Endothelial cell of umbilical vein (primary cell): Measurements from ENCODE around the gene SCTR. TPM values are rescaled to one million over a fixed set of nuclear protein-coding genes. Genes with fewer than 3 reads are reported as not detected.

ENCODE experiments used
- BruUV-seq: library from RNA; stranded (reverse); fragments of 400-500 nt; replicated peaks from 2 replicates; lab custom pipeline; 2021; lab: Mats Ljungman, UMichigan
- CTCF ChIA-PET: fragments of 300-600, 350-600 bp; sonication (Branson Sonifier 250); formaldehyde crosslinking; loops from one replicate; lab custom pipeline; 2021; ENCODE audit warnings: antibody characterized with exemption, inconsistent platforms; lab: Charles Lee
- POLR2A ChIA-PET: fragments of 300-600, 350-600 bp; sonication (Branson Sonifier 250); formaldehyde crosslinking; loops from one replicate; lab custom pipeline; 2021; ENCODE audit warnings: antibody characterized with exemption, inconsistent platforms; lab: Charles Lee
- DNase-seq: peaks from one replicate; pipeline ENCODE4 v3.0.0-alpha.2; 2011; ENCODE audit warnings: low read depth, low spot score
- FAIRE-seq: peaks from 2 replicates; lab custom pipeline; 2011; peaks lifted over from hg19 to GRCh38; lab: Jason Lieb, UNC
- H2AFZ ChIP-seq: 2 replicates; pipeline ENCODE4 v1.6.0; 2012; ENCODE audit warnings: low read depth, low read length, control low read depth, inconsistent platforms
- H3K27ac ChIP-seq: 2 replicates; pipeline ENCODE4 v1.5.1; 2011; ENCODE audit warnings: low read depth, mild to moderate bottlenecking, control low read depth, low read length, moderate library complexity; ENCODE audit not compliant: insufficient read depth
- H3K27me3 ChIP-seq, 2 experiments: 2 replicates each; pipeline versions ENCODE4 v1.6.0 to v1.6.1; 2011; ENCODE audit warnings: low read length in 2 of 2, mixed read lengths in 1 of 2; ENCODE audit not compliant: control insufficient read depth in 2 of 2, insufficient read depth in 2 of 2
- H3K36me3 ChIP-seq, 2 experiments: 2 replicates in 1 of 2; 3 replicates in 1 of 2; pipeline ENCODE4 v1.5.1; 2011; ENCODE audit warnings: low read length in 2 of 2, mild to moderate bottlenecking in 1 of 2, moderate library complexity in 1 of 2; ENCODE audit not compliant: control insufficient read depth in 2 of 2, insufficient read depth in 2 of 2; ENCODE audit errors: extremely low read depth in 1 of 2
- H3K4me1 ChIP-seq: 3 replicates; pipeline ENCODE4 v1.5.1; 2011; ENCODE audit warnings: mild to moderate bottlenecking, low read length; ENCODE audit not compliant: control insufficient read depth, insufficient read depth; ENCODE audit errors: extremely low read depth
- H3K4me2 ChIP-seq: 2 replicates; pipeline ENCODE4 v1.6.1; 2011; ENCODE audit warnings: low read length, control low read depth, mixed read lengths; ENCODE audit not compliant: insufficient read depth
- H3K4me3 ChIP-seq, 3 experiments: fragments of 200-600 bp in 1 of 3; sonication (generic), shearing (Covaris generic) in 1 of 3; replicated peaks in 1 of 3; 2 replicates each; pipeline ENCODE4 v1.5.1; 2011 to 2016; ENCODE audit warnings: control low read depth in 3 of 3, low read length in 3 of 3, mild to moderate bottlenecking in 2 of 3, inconsistent platforms in 1 of 3, low read depth in 1 of 3, moderate library complexity in 1 of 3; ENCODE audit not compliant: insufficient read depth in 1 of 3
- H3K79me2 ChIP-seq: 2 replicates; pipeline ENCODE4 v1.6.0; 2012; ENCODE audit warnings: low read length, inconsistent platforms; ENCODE audit not compliant: control insufficient read depth, insufficient read depth
- H3K9ac ChIP-seq: replicated peaks from 2 replicates; pipeline ENCODE3; 2011; ENCODE audit warnings: low read length, control low read depth; ENCODE audit not compliant: insufficient read depth; ENCODE audit errors: extremely low read depth
- H3K9me1 ChIP-seq: replicated peaks from 3 replicates; pipeline ENCODE4 v1.6.0; 2011; ENCODE audit warnings: mild to moderate bottlenecking, low read length; ENCODE audit not compliant: control insufficient read depth, insufficient read depth; ENCODE audit errors: extremely low read depth
- H3K9me3 ChIP-seq: replicated peaks from 2 replicates; pipeline ENCODE4 v1.5.1; 2012; ENCODE audit warnings: low read length, inconsistent platforms; ENCODE audit not compliant: control insufficient read depth, insufficient read depth
- H4K20me1 ChIP-seq: replicated peaks from 2 replicates; pipeline ENCODE3; 2011; ENCODE audit warnings: mild to moderate bottlenecking, low read length; ENCODE audit not compliant: control insufficient read depth, insufficient read depth; ENCODE audit errors: extremely low read depth
- CTCF ChIP-seq, 2 donors: IDR thresholded peaks; 1 replicate in 1 of 2; 2 replicates in 1 of 2; pipeline ENCODE4 v1.5.1; 2011; ENCODE audit warnings: low read length in 2 of 2, mild to moderate bottlenecking in 2 of 2, moderate library complexity in 2 of 2, control low read depth in 1 of 2, inconsistent platforms in 1 of 2, low read depth in 1 of 2; ENCODE audit not compliant: insufficient read depth in 1 of 2; ENCODE audit errors: extremely low read depth in 1 of 2
- EZH2 ChIP-seq: IDR thresholded peaks from 2 replicates; pipeline ENCODE4 v1.6.1; 2012; ENCODE audit warnings: borderline replicate concordance, low read depth, mild to moderate bottlenecking, moderate library complexity, low read length, inconsistent platforms; ENCODE audit not compliant: severe bottlenecking
- FOS ChIP-seq: IDR thresholded peaks from 2 replicates; pipeline ENCODE4 v1.6.1; 2011; ENCODE audit warnings: mild to moderate bottlenecking, low read length, moderate library complexity, borderline replicate concordance; ENCODE audit not compliant: insufficient read depth
- GATA2 ChIP-seq: IDR thresholded peaks from 2 replicates; pipeline ENCODE4 v1.7.0; 2011; ENCODE audit warnings: low read depth, mild to moderate bottlenecking, moderate library complexity, mixed read lengths, low read length; ENCODE audit not compliant: insufficient read length, insufficient read depth
- JUN ChIP-seq: IDR thresholded peaks from 2 replicates; pipeline ENCODE4 v1.6.1; 2011; ENCODE audit warnings: borderline replicate concordance, low read depth; ENCODE audit not compliant: insufficient read length, insufficient read depth
- MAX ChIP-seq: IDR thresholded peaks from 2 replicates; pipeline ENCODE4 v1.6.1; 2011; ENCODE audit not compliant: insufficient read depth, insufficient read length
- MYC ChIP-seq: IDR thresholded peaks from one replicate; pipeline ENCODE4 v1.6.1; 2011; ENCODE audit warnings: mild to moderate bottlenecking, low read depth, low read length
- POLR2A ChIP-seq: IDR thresholded peaks from 2 replicates; pipeline ENCODE4 v1.6.1; 2012; ENCODE audit warnings: low read depth, mild to moderate bottlenecking, control low read depth, low read length
- POLR2AphosphoS5 ChIP-seq: IDR thresholded peaks from 2 replicates; pipeline ENCODE4 v1.6.1; 2012; ENCODE audit warnings: low read depth, mild to moderate bottlenecking, control low read depth, low read length, moderate library complexity; ENCODE audit not compliant: insufficient read depth
- dilution Hi-C: fragments of 300-500 bp; cut with MboI; formaldehyde crosslinking; loops from one replicate; pipeline ENCODE4 v1.15.0; 2019; ENCODE audit warnings: low sequenced_read_pairs; ENCODE audit not compliant: extremely low pct_ligation_motif_present
- intact Hi-C: fragments of 100-400 bp; cut with micrococcal nuclease; formaldehyde crosslinking; loops from one replicate; pipeline ENCODE4 v1.10.0; 2022
- polyA plus RNA-seq, 4 experiments: library from polyadenylated mRNA; depleted of rRNA in 3 of 4; stranded (reverse) in 3 of 4; unstranded in 1 of 4; fragments of >200 nt; gene quantifications; 2 replicates each; pipeline versions ENCODE4 v1.2.1 to v1.2.3, GENCODE V29; 2011 to 2012; ENCODE audit warnings: missing spikeins in 1 of 4
- total RNA-seq: library from RNA; stranded (reverse); gene quantifications from 2 replicates; pipeline ENCODE4 v1.2.3, GENCODE V29; 2021

Gene SCTR
- total and polyA plus RNA-seq, 2 donors (not counting 3 experiments of a cell fraction or from before 2014, with no cell fraction given): not detected

- Histone ChIP-seq H3K36me3 (no peaks in the 10 kb centered on the region), H3K9me3 (no peaks in the 10 kb centered on the region), H3K9ac (no peak overlapping the region), H3K27me3 (peaks cover 29 to 37% of the 10 kb centered on the region in 2 experiments), H2AFZ (no peak overlapping the region), H3K27ac (no peak overlapping the region), H4K20me1 (no peaks in the 10 kb centered on the region), H3K4me2 (no peak overlapping the region), H3K4me3 (no peak overlapping the region), H3K79me2 (no peaks in the 10 kb centered on the region), H3K4me1 (no peaks in the 10 kb centered on the region), H3K9me1 (no peaks in the 10 kb centered on the region)
- dilution Hi-C loops (no loop called here), intact Hi-C loops (no loop called here)
- no peak for FAIRE-seq
- POLR2A ChIA-PET: interaction anchor here (1.0 kb wide), 1 partner anchor 34 kb away, joined by 3 read pairs; no protein-coding TSS in a partner anchor
- no TSS peak for BruUV-seq
- CTCF ChIA-PET: interaction anchor here (1.0 to 2.0 kb wide), 2 partner anchors 52 to 57 kb away, joined by 3 to 8 read pairs; no protein-coding TSS in a partner anchor
- no peak for DNase-seq
- TF ChIP-seq MYC (no peak), JUN (no peak), MAX (no peak), POLR2AphosphoS5 (no peak), CTCF (IDR thresholded peaks at IDR 0.05; ENCODE audit: extremely low read depth in 1 of 2, insufficient read depth in 1 of 2, low read depth in 1 of 2, low read length in 2 of 2) (no peak), POLR2A (no peak), EZH2 (no peak), GATA2 (no peak), FOS (no peak)
These were observed 100.5 kb downstream of the SCTR start for GRCh38 chr2:119423811-119424210.
